Transverse colon (tissue), 4 donors: ENCODE measurements around the gene FLOT2. TPM values are rescaled to one million over a fixed set of nuclear protein-coding genes. Genes with fewer than 3 reads are reported as not detected.
A peak's percentile ranks its signal among the peaks of the same experiment; 100 is the strongest.

ENCODE experiments used
- DNase-seq: peaks from one replicate; pipeline ENCODE4 v3.0.0-alpha.2; 2019
- H3K27ac ChIP-seq, 4 donors: fragments of 200-600 bp; sonication (generic); 2 replicates each; pipeline ENCODE4 v1.5.1; 2016 to 2018; ENCODE audit warnings: inconsistent platforms in 4 of 4
- H3K27me3 ChIP-seq: fragments of 200-600 bp; sonication (generic); 2 replicates; pipeline ENCODE4 v1.5.1; 2017; ENCODE audit warnings: inconsistent platforms
- H3K36me3 ChIP-seq, 4 donors: fragments of 200-600 bp; sonication (generic); 2 replicates each; pipeline ENCODE4 v1.5.1; 2017 to 2019; ENCODE audit warnings: inconsistent platforms in 4 of 4
- H3K4me1 ChIP-seq, 4 donors: fragments of 200-600 bp; sonication (generic); 2 replicates each; pipeline ENCODE4 v1.5.1; 2017 to 2020; ENCODE audit warnings: inconsistent platforms in 4 of 4
- H3K4me3 ChIP-seq, 4 donors: fragments of 200-600 bp; sonication (generic); 1 replicate in 1 of 4; 2 replicates in 3 of 4; pipeline versions ENCODE4 v1.5.1 to v1.6.1; 2017 to 2019; ENCODE audit warnings: inconsistent platforms in 4 of 4
- H3K9me3 ChIP-seq, 2 donors: fragments of 200-600 bp; sonication (generic); 2 replicates each; pipeline ENCODE4 v1.5.1; 2017 to 2019; ENCODE audit warnings: inconsistent platforms in 2 of 2
- CTCF ChIP-seq, 5 experiments: fragments of 200-600 bp in 3 of 5; fragments of 450-650 bp in 2 of 5; sonication (generic) in 3 of 5; IDR thresholded peaks; 1 replicate in 2 of 5; 2 replicates in 3 of 5; pipeline ENCODE4 v1.5.1; 2016 to 2017; ENCODE audit warnings: antibody characterized with exemption in 5 of 5, inconsistent platforms in 3 of 5, mild to moderate bottlenecking in 2 of 5, moderate library complexity in 1 of 5
- EP300 ChIP-seq: sonication (generic); formaldehyde crosslinking; IDR thresholded peaks from one replicate; pipeline ENCODE4 v1.6.1; 2017; ENCODE audit warnings: antibody characterized with exemption, low read depth
- POLR2A ChIP-seq: fragments of 450-650 bp; IDR thresholded peaks from one replicate; pipeline ENCODE4 v1.6.1; 2016; ENCODE audit warnings: antibody characterized with exemption, mild to moderate bottlenecking, moderate library complexity
- POLR2AphosphoS5 ChIP-seq, 3 donors: sonication (generic); formaldehyde crosslinking; IDR thresholded peaks; one replicate each; pipeline ENCODE4 v1.6.1; 2016; ENCODE audit warnings: antibody characterized with exemption in 3 of 3
- WGBS, 2 donors: methylation state at CpG; one replicate each; pipeline ENCODE4 v1.1.5; 2018; ENCODE audit warnings: low coverage in 1 of 2; 5-methylcytosine and 5-hydroxymethylcytosine counted together
- in situ Hi-C, 4 donors: fragments of 200-750 bp; cut with MboI; loops; one replicate each; pipeline versions ENCODE4 v1.15.0 to v1.15.1; 2017; ENCODE audit warnings: low sequenced_read_pairs in 3 of 4, low pct_ligation_motif_present in 1 of 4, low pct_unique_long_range_greater_than_20kb in 1 of 4
- intact Hi-C: fragments of 100-400 bp; cut with DNase I; formaldehyde crosslinking; loops from one replicate; pipeline ENCODE4 v1.15.1; 2023; ENCODE audit warnings: low total_unique reads
- total RNA-seq, 4 donors: library from RNA; depleted of rRNA; stranded (reverse); fragments of >200 nt; gene quantifications; one replicate each; pipeline ENCODE4 v1.1.0, GENCODE V29; 2016

FLOT2 gene
- total RNA-seq, 4 donors from 2014 or later, result 35.8 to 95.8 (median 46.5) TPM

- intact Hi-C loops (no loop called here), in situ Hi-C loops (loop anchor here in 3 of 4 donors (10.0 to 25.0 kb wide), 2 partner anchors 156 to 163 kb away; no protein-coding TSS in a partner anchor)
- TF ChIP-seq EP300 (no peak), POLR2A (no peak), CTCF (IDR thresholded peaks at IDR 0.05) (no peak), POLR2AphosphoS5 (IDR thresholded peaks at IDR 0.05) (no peak)
- Histone ChIP-seq H3K9me3 (no peaks in the 10 kb centered on the region), H3K4me3 (no peak overlapping the region), H3K36me3 (peaks cover 0 to 77% (median 31%) of the 10 kb centered on the region in 4 donors), H3K4me1 (no peaks in the 10 kb centered on the region), H3K27ac (no peak overlapping the region), H3K27me3 (no peaks in the 10 kb centered on the region)
- no peak for DNase-seq
- 80% methylated on average over 2 of the region's 2 CpGs; no CpG with 5 or more reads in 1 of the 2 donors for WGBS, 2 donors
Measured at GRCh38 chr17:28918295-28918694, 20.8 kb upstream of the FLOT2 start.

- 79% methylated on average over 5 of the region's 5 CpGs; no CpG with 5 or more reads in 1 of the 2 donors for WGBS, 2 donors
- no peaks in the 10 kb centered on the region for H3K9me3 ChIP-seq
- no peak overlapping the region for H3K27ac ChIP-seq
- H3K27me3 ChIP-seq, result no peaks in the 10 kb centered on the region
- H3K4me3 ChIP-seq, result no peak overlapping the region
- TF ChIP-seq POLR2AphosphoS5 (IDR thresholded peaks at IDR 0.05) (no peak), POLR2A (no peak), EP300 (no peak), CTCF (IDR thresholded peaks at IDR 0.05) (no peak)
- H3K4me1 ChIP-seq, result peaks cover 3 to 5% (median 4%) of the 10 kb centered on the region in 4 donors
- H3K36me3 ChIP-seq, result peaks cover 0 to 76% (median 28%) of the 10 kb centered on the region in 4 donors
- intact Hi-C loops, result no loop called here
- no peak for DNase-seq
- in situ Hi-C loops, result loop anchor here in 3 of 4 donors (10.0 to 25.0 kb wide), 2 partner anchors 155 to 163 kb away; no protein-coding TSS in a partner anchor
Measured at GRCh38 chr17:28917465-28917864, 19.9 kb upstream of the FLOT2 start.

GRCh38 chr17:28917029-28917428 lies 19.5 kb upstream of the FLOT2 start:
- WGBS, 2 donors, result 81 to 91% methylated on average over 3 to 12 of the region's 12 CpGs
- intact Hi-C loops, result no loop called here
- no peak for TF ChIP-seq CTCF (IDR thresholded peaks at IDR 0.05)
- no peak for TF ChIP-seq POLR2AphosphoS5 (IDR thresholded peaks at IDR 0.05)
- TF ChIP-seq EP300, result no peak
- TF ChIP-seq POLR2A, result no peak
- H3K36me3 ChIP-seq, result peaks cover 0 to 78% (median 29%) of the 10 kb centered on the region in 4 donors
- in situ Hi-C loops, result loop anchor here in 3 of 4 donors (10.0 to 25.0 kb wide), 2 partner anchors 155 to 162 kb away; no protein-coding TSS in a partner anchor
- no peak overlapping the region for H3K4me3 ChIP-seq
- peaks cover 5 to 9% (median 7%) of the 10 kb centered on the region in 4 donors for H3K4me1 ChIP-seq
- H3K27ac ChIP-seq, result no peak overlapping the region
- DNase-seq, result no peak
- no peaks in the 10 kb centered on the region for H3K27me3 ChIP-seq
- H3K9me3 ChIP-seq, result no peaks in the 10 kb centered on the region

- in situ Hi-C loops (loop anchor here in 3 of 4 donors (10.0 to 25.0 kb wide), 2 partner anchors 154 to 162 kb away; no protein-coding TSS in a partner anchor), intact Hi-C loops (no loop called here)
- no peaks in the 10 kb centered on the region for H3K9me3 ChIP-seq
- no peak for DNase-seq
- no peak overlapping the region for H3K27ac ChIP-seq
- no peaks in the 10 kb centered on the region for H3K27me3 ChIP-seq
- 41% methylated on average over 6 of the region's 6 CpGs; no CpG with 5 or more reads in 1 of the 2 donors for WGBS, 2 donors
- peaks cover 0 to 73% (median 28%) of the 10 kb centered on the region in 4 donors for H3K36me3 ChIP-seq
- peaks cover 5 to 12% (median 9%) of the 10 kb centered on the region in 4 donors for H3K4me1 ChIP-seq
- no peak for TF ChIP-seq POLR2AphosphoS5 (IDR thresholded peaks at IDR 0.05)
- TF ChIP-seq CTCF (IDR thresholded peaks at IDR 0.05), result peak; percentile 61 to 76 (median 70)
- no peak for TF ChIP-seq POLR2A
- TF ChIP-seq EP300, result no peak
- H3K4me3 ChIP-seq, result no peak overlapping the region
Measured at GRCh38 chr17:28916302-28916934, 18.9 kb upstream of the FLOT2 start.
